ENCODE measurements around the gene ITPK1. TPM values are rescaled to one million over a fixed set of nuclear protein-coding genes. Genes with fewer than 3 reads are reported as not detected.

Gene ITPK1
- total RNA-seq, 1 experiment from 2014 or later: 18.8 TPM

GRCh38 chr14:93061380-93062012 is 54.2 kb downstream of the ITPK1 start:
- DNase-seq (ENCODE audit: low spot score): no peak

DNA sequence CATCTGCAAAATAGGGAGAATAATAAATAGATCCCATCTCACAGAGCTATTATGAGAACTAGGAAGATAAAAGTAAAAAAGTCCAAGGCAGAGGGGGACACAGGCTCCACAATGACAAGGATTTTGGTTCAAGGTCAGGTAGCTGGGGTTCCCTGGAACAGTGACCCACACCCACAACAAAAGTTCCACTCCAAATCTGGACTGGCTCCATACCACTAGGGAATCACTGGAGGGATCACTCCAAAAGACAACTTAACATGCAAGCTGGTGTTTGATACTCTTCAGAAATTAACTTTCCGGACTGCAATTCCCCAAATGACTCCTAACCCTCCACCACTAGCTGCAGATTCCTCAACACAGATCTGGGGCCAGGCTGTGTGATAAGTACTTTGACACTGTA is 54.9 kb downstream of the ITPK1 start:
- no peak for DNase-seq (ENCODE audit: low spot score)

DNA sequence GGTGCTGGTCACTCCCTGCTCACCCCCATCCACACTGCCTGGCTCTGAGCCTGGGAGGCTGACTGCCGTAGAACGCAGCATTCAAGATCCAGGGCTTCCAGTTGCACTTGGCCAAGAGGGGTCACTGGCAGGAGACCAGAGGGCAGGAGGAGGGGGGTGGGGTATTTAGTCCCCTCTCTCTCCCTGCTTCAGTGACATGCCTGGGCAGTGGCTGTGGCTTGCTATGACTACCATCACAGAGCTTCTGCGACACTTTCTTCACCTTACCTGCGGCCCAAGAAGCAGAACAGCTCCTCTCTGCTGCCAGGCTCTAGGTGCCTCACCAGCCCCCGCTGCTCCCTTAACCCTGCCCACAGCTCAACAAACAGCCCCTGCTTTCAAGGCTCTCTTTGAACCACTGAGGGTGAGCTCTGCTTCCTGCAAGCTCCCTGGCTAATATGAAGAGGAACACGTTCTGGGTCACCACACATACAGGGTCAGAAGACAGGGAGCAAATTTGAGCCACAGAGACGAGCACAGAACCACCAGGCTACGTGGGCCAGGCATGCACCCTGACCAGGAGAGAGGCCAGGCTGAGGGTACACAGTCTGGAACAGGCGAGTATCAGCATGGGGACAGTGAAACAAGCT is 55.7 kb downstream of the ITPK1 start:
- DNase-seq (ENCODE audit: low spot score): no peak

DNA sequence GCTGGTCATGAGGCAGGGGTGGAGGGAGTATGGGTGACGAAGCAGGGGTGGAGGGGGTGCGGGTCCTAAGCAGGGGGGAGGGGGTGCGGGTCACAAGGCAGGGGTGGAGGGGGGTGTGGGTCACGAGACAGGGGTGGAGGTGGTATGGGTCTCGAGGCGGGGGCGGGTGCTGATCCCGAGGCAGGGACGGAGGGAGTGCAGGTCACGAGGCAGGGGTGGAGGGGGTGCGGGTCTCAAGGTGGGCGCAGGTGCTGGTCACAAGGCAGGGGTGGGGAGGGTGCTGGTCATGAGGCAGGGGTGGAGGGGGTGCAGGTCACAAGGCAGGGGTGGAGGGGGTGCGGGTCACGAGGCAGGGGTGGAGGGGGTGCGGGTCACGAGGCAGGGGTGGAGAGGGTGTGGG is 56.5 kb downstream of the ITPK1 start:
- DNase-seq (ENCODE audit: low spot score): no peak

- DNase-seq (ENCODE audit: low spot score): no peak
Measured at GRCh38 chr14:93057586-93058280, 58.0 kb downstream of the ITPK1 start.

DNA sequence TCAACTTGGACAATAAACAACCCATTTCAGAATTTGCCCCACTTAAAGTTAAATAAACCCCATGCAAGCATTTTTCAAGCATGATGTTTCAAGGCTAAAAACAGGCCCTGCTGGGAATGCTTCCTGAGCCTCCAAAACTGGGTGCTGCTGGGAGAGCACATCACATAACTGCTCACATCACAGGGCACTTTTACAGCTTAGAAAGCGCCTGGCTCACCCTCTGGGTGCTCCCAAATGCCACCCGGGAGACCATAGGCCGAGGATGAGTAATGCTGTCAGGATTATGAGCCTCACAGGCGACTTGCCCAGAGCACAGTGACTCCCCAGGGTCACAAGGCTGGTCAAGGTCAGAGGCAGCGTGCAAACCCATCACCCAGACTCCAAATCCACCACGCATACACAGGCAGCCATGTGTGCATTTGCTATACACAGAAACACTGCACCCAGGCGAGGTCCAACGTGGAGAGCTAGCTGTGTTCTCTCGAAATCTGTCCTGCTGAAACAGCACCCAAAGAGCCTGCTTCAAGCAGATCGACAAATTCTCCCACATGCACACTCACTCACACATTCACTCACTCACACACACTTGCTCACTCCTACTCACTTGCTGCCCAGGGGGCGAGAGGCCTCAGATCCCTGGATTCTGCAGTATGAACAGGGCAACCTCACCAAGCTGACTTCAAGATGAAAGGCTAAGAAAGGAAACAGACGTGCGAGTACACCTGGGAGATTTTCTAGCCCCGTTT is 58.7 kb downstream of the ITPK1 start:
- DNase-seq (ENCODE audit: low spot score): no peak

GRCh38 chr14:93056166-93056839 is 59.4 kb downstream of the ITPK1 start:
- no peak for DNase-seq (ENCODE audit: low spot score)

- DNase-seq (ENCODE audit: low spot score): no peak
Measured at GRCh38 chr14:93055651-93056115, 60.0 kb downstream of the ITPK1 start.

GRCh38 chr14:93054876-93055275 is 60.8 kb downstream of the ITPK1 start:
- no peak for DNase-seq (ENCODE audit: low spot score)

DNA sequence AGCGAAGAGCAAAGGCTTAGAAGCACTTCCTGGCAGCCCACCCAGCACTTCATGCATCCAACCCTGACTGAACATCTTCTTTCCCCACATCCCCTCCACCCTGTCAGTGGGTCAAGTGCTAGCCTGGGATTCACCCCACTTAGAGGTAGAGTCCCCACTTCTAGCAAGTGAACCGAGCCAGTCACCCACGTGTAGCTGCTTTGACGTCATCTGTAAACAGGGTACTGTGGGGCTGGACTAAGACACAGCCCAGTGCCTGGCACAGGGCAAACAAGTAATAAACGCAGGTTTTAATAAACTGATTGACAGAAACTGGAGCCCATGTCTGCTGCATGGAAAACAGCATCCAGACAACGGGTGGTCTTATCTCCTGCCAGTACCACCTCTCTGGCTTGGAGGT is 61.7 kb downstream of the ITPK1 start:
- no peak for DNase-seq (ENCODE audit: low spot score)

- DNase-seq (ENCODE audit: low spot score): no peak
Measured at GRCh38 chr14:93051600-93052546, 63.9 kb downstream of the ITPK1 start.

DNA sequence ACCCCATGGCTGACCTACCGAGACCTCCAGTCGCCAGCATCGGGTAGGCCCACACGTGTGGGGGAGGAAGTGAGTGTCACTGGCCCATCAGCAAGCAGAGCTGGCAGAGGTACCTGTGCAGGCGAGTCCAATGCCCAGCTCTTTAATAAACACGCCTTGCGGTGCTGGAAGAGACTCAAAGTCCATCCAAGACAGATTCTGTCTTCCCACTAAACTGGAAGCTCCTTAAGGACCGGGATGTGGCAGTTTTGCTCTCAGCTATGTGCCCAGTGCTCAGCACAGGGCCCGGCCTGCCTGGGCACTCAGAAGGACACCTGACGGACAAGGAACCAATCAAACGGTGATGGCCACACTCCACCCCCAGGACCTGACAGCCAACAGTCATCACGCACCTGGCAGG is 65.0 kb downstream of the ITPK1 start:
- DNase-seq (ENCODE audit: low spot score): no peak

- no peak for DNase-seq (ENCODE audit: low spot score)
Measured at GRCh38 chr14:93049867-93050331, 65.8 kb downstream of the ITPK1 start.

- DNase-seq (ENCODE audit: low spot score): no peak
Measured at GRCh38 chr14:93049315-93049714, 66.4 kb downstream of the ITPK1 start.

- DNase-seq (ENCODE audit: low spot score): no peak
Measured at GRCh38 chr14:93048843-93049242, 66.9 kb downstream of the ITPK1 start.

DNA sequence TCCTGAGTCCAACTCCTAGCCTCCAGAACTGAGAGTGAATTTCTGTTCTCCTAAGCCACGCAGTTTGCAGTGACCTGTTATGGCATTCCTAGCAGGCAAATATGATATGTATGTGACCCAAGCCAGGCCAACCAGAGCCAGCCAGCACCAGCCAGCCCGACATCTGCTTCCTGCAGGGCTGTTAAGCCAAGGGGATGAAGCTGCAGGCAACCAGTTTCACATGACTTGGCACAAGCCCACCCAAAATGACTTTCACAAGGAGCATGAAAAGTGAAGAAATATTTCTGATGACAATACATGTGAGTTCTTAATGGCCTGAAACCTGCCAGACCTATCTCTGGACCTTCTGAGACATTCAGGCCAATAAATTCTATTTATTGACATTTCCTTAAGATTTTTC is 68.1 kb downstream of the ITPK1 start:
- DNase-seq (ENCODE audit: low spot score): no peak

DNA sequence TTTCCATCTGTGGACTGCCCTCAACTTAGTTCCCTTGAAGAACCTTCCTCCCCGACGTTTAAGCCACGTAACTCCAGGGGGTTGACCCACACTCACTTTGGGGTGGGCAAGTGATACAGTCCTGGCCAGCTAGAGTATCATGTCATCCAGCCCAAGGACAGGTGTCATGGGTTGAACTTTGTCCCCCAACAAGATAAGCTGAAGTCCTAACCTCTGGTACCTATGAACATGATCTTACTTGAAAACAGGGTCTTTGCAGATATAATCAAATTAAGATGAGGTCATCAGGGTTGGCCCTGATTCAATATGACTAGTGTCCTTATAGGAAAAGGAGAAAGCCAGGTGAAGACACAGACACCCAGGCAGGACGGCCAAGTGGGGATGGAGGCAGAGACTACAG is 68.6 kb downstream of the ITPK1 start:
- no peak for DNase-seq (ENCODE audit: low spot score)

DNA sequence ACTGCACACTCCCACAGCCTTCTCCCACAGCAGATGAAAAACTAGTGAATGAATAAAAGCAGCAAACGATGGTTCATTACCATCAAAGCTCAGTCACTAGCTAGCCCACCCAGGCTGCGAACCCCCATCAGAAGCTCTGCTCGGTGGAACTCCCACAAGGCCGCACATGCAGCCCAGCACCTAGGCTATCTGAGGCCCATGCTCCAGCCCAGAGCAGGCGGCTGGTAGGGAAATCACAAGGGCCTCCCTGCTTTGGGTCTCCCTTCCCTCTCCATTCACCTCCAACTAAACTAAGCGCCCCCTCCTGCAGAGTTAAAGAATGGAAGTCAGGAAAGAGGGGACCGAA is 69.0 kb downstream of the ITPK1 start:
- no peak for DNase-seq (ENCODE audit: low spot score)

DNA sequence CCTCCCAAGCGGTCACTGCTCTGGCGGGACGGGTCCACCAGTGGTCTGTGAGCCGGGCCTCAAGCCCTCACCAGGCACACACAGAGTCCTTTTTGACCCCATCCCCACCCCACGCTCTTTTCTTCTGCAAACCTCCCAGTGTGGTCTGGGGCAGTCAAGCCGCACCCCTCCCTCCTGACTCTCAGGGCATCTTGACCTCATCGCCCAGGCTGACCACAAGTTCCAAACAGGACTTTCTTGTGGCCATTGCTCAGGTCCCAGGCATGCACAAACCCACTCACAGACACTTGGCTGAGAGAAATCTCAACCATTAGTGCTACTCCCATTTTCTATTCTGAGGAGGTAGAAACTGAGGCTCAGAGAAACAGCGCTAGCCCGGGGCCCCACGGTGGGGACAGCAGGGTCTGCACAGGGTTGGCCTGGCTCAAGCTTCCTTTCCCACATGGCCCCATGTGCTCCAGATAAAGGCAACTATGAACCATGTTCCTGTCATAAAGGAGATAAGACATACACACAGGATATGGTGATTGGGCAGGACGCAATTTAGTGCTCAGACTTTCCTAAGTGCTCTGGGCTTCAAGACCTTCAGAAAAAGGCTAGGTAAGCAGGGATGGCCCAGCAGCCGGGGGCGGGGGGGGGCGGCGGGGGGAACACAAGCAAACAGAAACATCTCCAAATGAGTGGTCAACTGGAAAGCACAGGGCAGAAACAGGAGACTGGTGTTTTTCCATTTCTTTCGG is 69.6 kb downstream of the ITPK1 start:
- DNase-seq (ENCODE audit: low spot score): peak; percentile 62

DNA sequence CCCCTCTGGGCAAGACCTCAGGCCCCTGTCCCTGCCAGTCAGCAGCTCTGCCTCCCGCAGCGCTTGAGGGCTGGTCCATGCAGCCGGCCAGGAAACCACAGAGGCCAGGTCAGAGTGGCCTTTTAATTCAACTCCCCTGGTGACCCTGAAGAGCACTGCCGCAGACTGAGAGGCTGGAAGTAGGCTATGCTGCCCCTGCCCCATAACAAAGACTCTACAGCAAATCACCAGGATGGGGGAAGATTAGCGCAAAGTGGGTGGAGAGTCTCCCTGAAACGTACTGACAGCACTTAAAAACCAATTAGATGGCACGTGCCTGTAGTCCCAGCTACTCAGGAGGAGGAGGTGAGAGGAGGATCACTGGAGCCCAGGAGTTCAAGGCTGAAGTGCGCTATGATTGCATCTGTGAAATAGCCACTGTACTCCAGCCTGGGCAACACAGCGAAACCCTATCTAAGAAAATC is 70.5 kb downstream of the ITPK1 start:
- DNase-seq (ENCODE audit: low spot score): peak; percentile 52

All from H4 (cell line).